Measurements from ENCODE around the gene TRIP6.
A peak's percentile ranks its signal among the peaks of the same experiment; 100 is the strongest.

The TRIP6 gene

DNA sequence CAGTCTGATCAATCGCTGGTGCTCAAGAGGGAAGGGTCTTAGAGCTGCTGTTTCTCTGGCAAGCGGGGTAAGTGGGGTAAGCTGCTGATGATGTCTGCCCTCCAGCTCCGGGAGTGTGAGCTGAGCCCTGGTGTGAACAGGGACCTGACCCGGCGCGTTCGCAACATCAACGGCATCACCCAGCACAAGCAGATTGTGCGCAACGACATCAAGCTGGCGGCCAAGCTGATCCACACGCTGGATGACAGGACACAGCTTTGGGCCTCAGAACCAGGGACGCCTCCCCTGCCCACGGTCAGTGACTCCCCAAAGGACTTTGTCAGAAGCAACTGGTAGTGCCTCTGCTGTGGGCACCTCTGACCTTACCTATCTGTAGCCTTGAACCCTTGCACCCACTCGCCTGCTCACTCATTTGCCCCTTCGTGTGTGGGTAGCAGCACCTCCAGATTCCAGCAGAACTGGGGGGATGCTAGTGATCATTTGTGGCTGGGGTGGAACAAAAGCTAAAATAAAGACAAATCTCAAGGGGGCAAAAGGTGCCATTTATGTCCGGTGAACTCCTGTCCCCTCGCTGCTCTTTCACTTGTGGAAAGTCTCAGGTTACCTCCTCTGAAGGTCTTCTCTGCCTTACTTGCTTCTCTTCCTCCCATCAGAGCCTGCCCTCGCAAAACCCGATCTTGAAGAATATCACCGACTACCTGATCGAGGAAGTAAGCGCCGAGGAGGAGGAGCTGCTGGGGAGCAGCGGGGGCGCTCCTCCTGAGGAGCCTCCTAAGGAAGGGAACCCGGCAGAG, 19.2 kb downstream of the TRIP6 start:
- Histone ChIP-seq H3K36me3 (replicated peaks; ENCODE audit: low read depth, low read length) (peaks cover 73% of the 10 kb centered on the region), H4K20me1 (ENCODE audit: insufficient read depth, low read length) (peaks cover 11% of the 10 kb centered on the region)

DNA sequence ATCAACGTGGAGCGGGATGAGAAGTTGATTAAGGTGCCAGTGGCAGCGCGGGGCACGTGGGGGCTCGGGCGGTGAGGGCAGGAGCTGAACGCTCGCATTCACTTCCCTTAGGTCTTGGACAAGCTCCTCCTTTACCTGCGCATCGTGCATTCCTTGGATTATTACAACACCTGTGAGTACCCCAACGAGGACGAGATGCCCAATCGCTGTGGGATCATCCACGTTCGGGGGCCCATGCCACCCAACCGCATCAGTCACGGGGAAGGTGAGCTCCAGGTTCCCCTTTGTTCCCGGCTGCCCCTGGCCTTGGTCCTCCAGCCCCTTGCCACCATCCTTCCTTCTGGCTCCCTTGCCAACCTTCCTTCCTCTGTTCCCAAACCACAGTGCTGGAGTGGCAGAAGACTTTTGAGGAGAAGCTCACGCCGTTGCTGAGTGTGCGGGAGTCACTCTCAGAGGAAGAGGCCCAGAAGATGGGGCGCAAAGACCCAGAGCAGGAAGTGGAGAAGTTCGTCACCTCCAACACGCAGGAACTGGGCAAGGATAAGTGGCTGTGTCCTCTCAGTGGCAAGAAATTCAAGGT, 19.8 kb downstream of the TRIP6 start:
- Histone ChIP-seq H3K4me2 (ENCODE audit: low read length) (peak overlapping the region; percentile 96), H3K9ac (ENCODE audit: low read length) (peak overlapping the region; percentile 65), H3K27ac (ENCODE audit: low read length) (peak overlapping the region; percentile 87), H3K4me3 (ENCODE audit: low read length) (peak overlapping the region; percentile 58), H3K9me3 (ENCODE audit: insufficient read depth, low read length) (no peaks in the 10 kb centered on the region), H3K36me3 (replicated peaks; ENCODE audit: low read depth, low read length) (peaks cover 66% of the 10 kb centered on the region), H4K20me1 (ENCODE audit: insufficient read depth, low read length) (peaks cover 8% of the 10 kb centered on the region; the same call in 1 of the 2 replicates), H3K27me3 (ENCODE audit: low read depth, low read length) (no peaks in the 10 kb centered on the region), H3K4me1 (ENCODE audit: low read length) (peaks cover 31% of the 10 kb centered on the region), H2AFZ (ENCODE audit: low read depth, low read length) (no peak overlapping the region), H3K79me2 (ENCODE audit: low read length) (peaks cover 31% of the 10 kb centered on the region)
- TF ChIP-seq, protein P1, sequence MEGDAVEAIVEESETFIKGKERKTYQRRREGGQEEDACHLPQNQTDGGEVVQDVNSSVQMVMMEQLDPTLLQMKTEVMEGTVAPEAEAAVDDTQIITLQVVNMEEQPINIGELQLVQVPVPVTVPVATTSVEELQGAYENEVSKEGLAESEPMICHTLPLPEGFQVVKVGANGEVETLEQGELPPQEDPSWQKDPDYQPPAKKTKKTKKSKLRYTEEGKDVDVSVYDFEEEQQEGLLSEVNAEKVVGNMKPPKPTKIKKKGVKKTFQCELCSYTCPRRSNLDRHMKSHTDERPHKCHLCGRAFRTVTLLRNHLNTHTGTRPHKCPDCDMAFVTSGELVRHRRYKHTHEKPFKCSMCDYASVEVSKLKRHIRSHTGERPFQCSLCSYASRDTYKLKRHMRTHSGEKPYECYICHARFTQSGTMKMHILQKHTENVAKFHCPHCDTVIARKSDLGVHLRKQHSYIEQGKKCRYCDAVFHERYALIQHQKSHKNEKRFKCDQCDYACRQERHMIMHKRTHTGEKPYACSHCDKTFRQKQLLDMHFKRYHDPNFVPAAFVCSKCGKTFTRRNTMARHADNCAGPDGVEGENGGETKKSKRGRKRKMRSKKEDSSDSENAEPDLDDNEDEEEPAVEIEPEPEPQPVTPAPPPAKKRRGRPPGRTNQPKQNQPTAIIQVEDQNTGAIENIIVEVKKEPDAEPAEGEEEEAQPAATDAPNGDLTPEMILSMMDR (IDR thresholded peaks at IDR 0.05; ENCODE audit: low read depth, low read length) = no peak
- TF ChIP-seq EZH2phosphoT487 (IDR thresholded peaks at IDR 0.05; ENCODE audit: low read depth) = no peak

More for the DNA sequence above, 19.2 kb downstream of the TRIP6 start:
- Histone ChIP-seq H3K4me1 (ENCODE audit: low read length) (peaks cover 31% of the 10 kb centered on the region), H2AFZ (ENCODE audit: low read depth, low read length) (no peak overlapping the region), H3K27me3 (ENCODE audit: low read depth, low read length) (no peaks in the 10 kb centered on the region), H3K79me2 (ENCODE audit: low read length) (peaks cover 38% of the 10 kb centered on the region), H3K9ac (ENCODE audit: low read length) (no peak overlapping the region), H3K4me3 (ENCODE audit: low read length) (no peak overlapping the region), H3K4me2 (ENCODE audit: low read length) (peak overlapping the region; percentile 96; the same call in 1 of the 2 replicates), H3K9me3 (ENCODE audit: insufficient read depth, low read length) (no peaks in the 10 kb centered on the region), H3K27ac (ENCODE audit: low read length) (no peak overlapping the region)
- TF ChIP-seq, protein P1 (IDR thresholded peaks at IDR 0.05; ENCODE audit: low read depth, low read length) = no peak
- no peak for TF ChIP-seq EZH2phosphoT487 (IDR thresholded peaks at IDR 0.05; ENCODE audit: low read depth)

DNA sequence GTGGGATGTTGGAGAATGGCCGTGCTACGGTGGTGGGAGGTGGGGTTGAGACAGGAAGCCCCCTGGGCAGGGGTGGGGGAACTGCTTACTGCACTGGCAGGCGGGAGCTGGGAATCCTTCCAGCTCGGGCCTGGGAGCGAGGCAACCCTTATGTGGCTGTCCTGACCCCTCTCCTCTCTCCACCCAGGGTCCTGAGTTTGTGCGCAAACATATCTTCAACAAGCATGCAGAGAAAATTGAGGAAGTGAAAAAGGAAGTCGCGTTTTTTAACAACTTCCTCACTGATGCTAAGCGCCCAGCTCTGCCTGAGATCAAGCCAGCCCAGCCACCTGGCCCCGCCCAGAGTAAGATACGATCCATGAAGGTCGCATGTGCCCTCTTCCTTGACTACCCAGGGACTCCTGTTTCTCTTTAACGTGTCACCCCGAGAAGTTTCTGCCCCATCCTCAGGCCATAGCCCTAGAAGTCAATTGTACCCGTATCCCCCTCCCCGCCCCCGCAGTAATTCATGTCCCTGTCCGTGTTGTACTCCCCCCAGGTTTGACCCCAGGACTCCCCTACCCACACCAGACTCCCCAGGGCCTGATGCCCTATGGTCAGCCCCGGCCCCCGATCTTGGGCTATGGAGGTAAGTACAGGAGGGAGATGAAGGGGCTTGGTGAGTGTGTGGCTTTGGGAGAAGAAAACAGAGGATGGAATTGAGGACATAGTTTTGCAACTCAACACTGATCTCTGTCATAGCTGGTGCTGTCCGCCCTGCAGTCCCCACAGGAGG, 20.5 kb downstream of the TRIP6 start:
- no peaks in the 10 kb centered on the region for H3K9me3 ChIP-seq (ENCODE audit: insufficient read depth, low read length)
- H3K27ac ChIP-seq (ENCODE audit: low read length) = peak overlapping the region; percentile 87
- peaks cover 8% of the 10 kb centered on the region; the same call in 1 of the 2 replicates for H4K20me1 ChIP-seq (ENCODE audit: insufficient read depth, low read length)
- peaks cover 28% of the 10 kb centered on the region for H3K79me2 ChIP-seq (ENCODE audit: low read length)
- no peak for TF ChIP-seq EZH2phosphoT487 (IDR thresholded peaks at IDR 0.05; ENCODE audit: low read depth)
- TF ChIP-seq, protein P1 (IDR thresholded peaks at IDR 0.05; ENCODE audit: low read depth, low read length) = no peak
- peak overlapping the region; percentile 96 for H3K4me2 ChIP-seq (ENCODE audit: low read length)
- peak overlapping the region; percentile 92 for H3K9ac ChIP-seq (ENCODE audit: low read length)
- peaks cover 31% of the 10 kb centered on the region for H3K4me1 ChIP-seq (ENCODE audit: low read length)
- H3K27me3 ChIP-seq (ENCODE audit: low read depth, low read length) = no peaks in the 10 kb centered on the region
- peak overlapping the region; percentile 90 for H3K4me3 ChIP-seq (ENCODE audit: low read length)
- H3K36me3 ChIP-seq (replicated peaks; ENCODE audit: low read depth, low read length) = peaks cover 61% of the 10 kb centered on the region
- H2AFZ ChIP-seq (ENCODE audit: low read depth, low read length) = no peak overlapping the region

All from OCI-LY3 (cell line).